ENCODE data around the gene FGF22.
"Not testable (repeated sequence)": the region's sequence is repeated elsewhere in the genome, so short reads cannot be mapped to it uniquely, and the experiment has no call there.

DNA sequence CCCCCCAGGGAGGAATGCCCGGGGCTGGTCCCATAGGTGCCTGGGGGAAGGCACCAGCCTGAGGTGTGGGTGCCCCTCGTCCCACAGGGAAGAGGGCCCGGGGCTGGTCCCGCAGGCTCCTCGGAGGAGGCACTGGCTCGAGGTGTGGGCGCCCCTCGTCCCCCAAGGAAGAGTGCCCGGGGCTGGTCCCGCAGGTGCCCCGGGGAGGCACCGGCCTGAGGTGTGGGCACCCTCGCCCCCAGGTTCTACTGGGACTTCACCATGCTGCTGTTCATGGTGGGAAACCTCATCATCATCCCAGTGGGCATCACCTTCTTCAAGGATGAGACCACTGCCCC, 36.4 kb upstream of the FGF22 start:
- TF ChIP-seq, protein P1, sequence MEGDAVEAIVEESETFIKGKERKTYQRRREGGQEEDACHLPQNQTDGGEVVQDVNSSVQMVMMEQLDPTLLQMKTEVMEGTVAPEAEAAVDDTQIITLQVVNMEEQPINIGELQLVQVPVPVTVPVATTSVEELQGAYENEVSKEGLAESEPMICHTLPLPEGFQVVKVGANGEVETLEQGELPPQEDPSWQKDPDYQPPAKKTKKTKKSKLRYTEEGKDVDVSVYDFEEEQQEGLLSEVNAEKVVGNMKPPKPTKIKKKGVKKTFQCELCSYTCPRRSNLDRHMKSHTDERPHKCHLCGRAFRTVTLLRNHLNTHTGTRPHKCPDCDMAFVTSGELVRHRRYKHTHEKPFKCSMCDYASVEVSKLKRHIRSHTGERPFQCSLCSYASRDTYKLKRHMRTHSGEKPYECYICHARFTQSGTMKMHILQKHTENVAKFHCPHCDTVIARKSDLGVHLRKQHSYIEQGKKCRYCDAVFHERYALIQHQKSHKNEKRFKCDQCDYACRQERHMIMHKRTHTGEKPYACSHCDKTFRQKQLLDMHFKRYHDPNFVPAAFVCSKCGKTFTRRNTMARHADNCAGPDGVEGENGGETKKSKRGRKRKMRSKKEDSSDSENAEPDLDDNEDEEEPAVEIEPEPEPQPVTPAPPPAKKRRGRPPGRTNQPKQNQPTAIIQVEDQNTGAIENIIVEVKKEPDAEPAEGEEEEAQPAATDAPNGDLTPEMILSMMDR (conservative IDR thresholded peaks at IDR 0.05; ENCODE audit: low read length), result not testable (repeated sequence)
- not testable (repeated sequence) for TF ChIP-seq EZH2phosphoT487 (IDR thresholded peaks at IDR 0.05; ENCODE audit: borderline replicate concordance, low read depth, low read length)

All from OCI-LY7 (cell line).